ENCODE results near the gene GPR161.
"Not testable (repeated sequence)": the region's sequence is repeated elsewhere in the genome, so short reads cannot be mapped to it uniquely, and the experiment has no call there.

GPR161 gene

DNA sequence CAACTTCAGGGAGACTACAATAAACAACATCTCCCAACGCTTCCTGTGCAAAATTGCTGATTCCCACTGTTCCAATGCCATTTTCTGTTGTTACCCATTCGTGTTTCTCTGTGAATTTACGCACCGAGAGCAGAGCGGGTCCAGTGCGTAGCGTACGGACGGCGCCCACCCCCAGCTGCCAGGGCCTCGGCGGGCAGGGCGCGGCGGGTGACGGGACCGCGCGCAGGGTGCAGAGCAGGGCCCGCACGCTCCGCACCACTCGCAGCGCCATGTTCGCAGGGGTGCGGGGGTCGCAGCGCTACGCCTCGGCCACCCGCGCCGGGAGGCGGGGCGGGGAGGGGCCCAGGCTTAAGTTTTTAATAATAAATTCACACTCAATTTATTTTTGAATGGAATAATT is 80.6 kb downstream of the GPR161 start:
- H3K4me1 ChIP-seq (ENCODE audit: control insufficient read depth, insufficient read depth, low read length); H3K4me3 ChIP-seq (ENCODE audit: low read length in 2 of 2); H3K27me3 ChIP-seq (ENCODE audit: control insufficient read depth in 1 of 2, insufficient read depth in 2 of 2, low read length in 2 of 2); H3K9ac ChIP-seq (ENCODE audit: low read length in 2 of 2); H3K36me3 ChIP-seq (ENCODE audit: control insufficient read depth in 2 of 2, insufficient read depth in 2 of 2, low read length in 2 of 2); H3K9me3 ChIP-seq (ENCODE audit: control insufficient read depth in 2 of 2, low read length in 2 of 2); H3K27ac ChIP-seq (ENCODE audit: low read length): not testable (repeated sequence)

DNA sequence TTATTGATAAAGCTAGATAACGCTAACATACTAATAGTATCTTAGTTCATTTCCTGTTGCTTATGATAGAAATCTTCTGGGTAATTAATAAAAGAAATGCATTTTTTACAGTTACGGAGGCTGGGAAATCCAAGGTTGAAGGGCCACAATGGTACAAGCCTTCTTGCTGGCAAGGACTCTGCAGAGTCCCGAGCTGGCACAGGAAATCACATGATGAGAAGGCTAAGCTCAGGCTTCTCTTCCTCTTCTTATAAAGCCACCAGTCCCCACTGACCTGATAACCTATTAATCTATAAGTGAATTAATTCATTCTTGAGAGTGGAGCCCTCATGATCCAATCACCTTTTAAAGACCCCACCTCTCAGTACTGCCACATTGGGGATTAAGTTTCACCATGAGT is 82.6 kb downstream of the GPR161 start:
- H3K4me3 ChIP-seq (ENCODE audit: low read length in 2 of 2), result no peak overlapping the region
- no peaks in the 10 kb centered on the region for H3K27me3 ChIP-seq (ENCODE audit: control insufficient read depth in 1 of 2, insufficient read depth in 2 of 2, low read length in 2 of 2)
- H3K36me3 ChIP-seq (ENCODE audit: control insufficient read depth in 2 of 2, insufficient read depth in 2 of 2, low read length in 2 of 2), result peaks cover 0 to 3% of the 10 kb centered on the region in 2 donors
- no peak overlapping the region for H3K9ac ChIP-seq (ENCODE audit: low read length in 2 of 2)
- H3K9me3 ChIP-seq (ENCODE audit: control insufficient read depth in 2 of 2, low read length in 2 of 2), result no peaks in the 10 kb centered on the region
- H3K27ac ChIP-seq (ENCODE audit: low read length), result no peak overlapping the region
- H3K4me1 ChIP-seq (ENCODE audit: control insufficient read depth, insufficient read depth, low read length), result no peaks in the 10 kb centered on the region

DNA sequence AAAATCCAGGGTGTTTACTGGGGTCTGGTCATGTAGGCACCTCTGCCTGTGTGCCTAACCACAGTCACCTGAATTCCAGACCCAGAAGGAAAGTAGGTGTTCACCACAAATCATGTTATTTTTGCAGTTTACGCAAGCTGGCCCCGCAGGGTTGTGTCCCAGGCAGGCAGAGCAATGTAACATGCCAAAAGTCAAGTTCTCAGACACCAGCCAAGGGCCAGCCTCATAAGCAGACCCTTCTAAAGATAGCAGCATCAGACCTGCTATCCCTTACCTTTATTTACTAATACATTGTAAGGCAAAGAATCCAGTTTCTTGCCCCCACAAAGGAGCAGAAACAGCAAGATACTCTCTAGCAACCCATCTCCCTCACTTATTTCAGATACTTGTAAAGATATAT is 83.0 kb downstream of the GPR161 start:
- no peak overlapping the region for H3K4me3 ChIP-seq (ENCODE audit: low read length in 2 of 2)
- no peak overlapping the region for H3K9ac ChIP-seq (ENCODE audit: low read length in 2 of 2)
- H3K27ac ChIP-seq (ENCODE audit: low read length), result no peak overlapping the region
- no peaks in the 10 kb centered on the region for H3K27me3 ChIP-seq (ENCODE audit: control insufficient read depth in 1 of 2, insufficient read depth in 2 of 2, low read length in 2 of 2)
- H3K36me3 ChIP-seq (ENCODE audit: control insufficient read depth in 2 of 2, insufficient read depth in 2 of 2, low read length in 2 of 2), result peaks cover 0 to 3% of the 10 kb centered on the region in 2 donors
- H3K4me1 ChIP-seq (ENCODE audit: control insufficient read depth, insufficient read depth, low read length), result no peaks in the 10 kb centered on the region
- no peaks in the 10 kb centered on the region for H3K9me3 ChIP-seq (ENCODE audit: control insufficient read depth in 2 of 2, low read length in 2 of 2)

DNA sequence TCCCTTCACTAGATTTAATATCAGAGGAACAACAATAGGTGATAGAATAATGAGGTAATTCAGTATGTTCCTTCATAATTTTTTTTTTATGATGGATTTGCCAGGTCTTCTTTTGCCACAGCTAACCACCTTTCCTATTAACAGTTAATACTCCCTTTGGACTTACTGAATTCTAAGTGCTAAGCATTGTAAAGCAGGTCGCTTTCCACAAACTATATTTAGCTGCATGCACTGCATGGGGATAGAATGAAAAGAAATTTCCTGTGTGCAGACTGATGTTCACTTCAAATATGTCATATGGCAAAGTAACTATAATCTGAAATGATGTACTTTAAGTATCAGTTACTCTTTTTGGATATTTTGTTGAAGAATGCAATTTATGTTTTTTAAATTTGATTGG is 85.8 kb downstream of the GPR161 start:
- no peak overlapping the region for H3K4me3 ChIP-seq (ENCODE audit: low read length in 2 of 2)
- peaks cover 0 to 3% of the 10 kb centered on the region in 2 donors for H3K36me3 ChIP-seq (ENCODE audit: control insufficient read depth in 2 of 2, insufficient read depth in 2 of 2, low read length in 2 of 2)
- no peak overlapping the region for H3K27ac ChIP-seq (ENCODE audit: low read length)
- H3K9ac ChIP-seq (ENCODE audit: low read length in 2 of 2), result no peak overlapping the region
- no peaks in the 10 kb centered on the region for H3K9me3 ChIP-seq (ENCODE audit: control insufficient read depth in 2 of 2, low read length in 2 of 2)
- H3K27me3 ChIP-seq (ENCODE audit: control insufficient read depth in 1 of 2, insufficient read depth in 2 of 2, low read length in 2 of 2), result no peaks in the 10 kb centered on the region
- H3K4me1 ChIP-seq (ENCODE audit: control insufficient read depth, insufficient read depth, low read length), result no peaks in the 10 kb centered on the region

DNA sequence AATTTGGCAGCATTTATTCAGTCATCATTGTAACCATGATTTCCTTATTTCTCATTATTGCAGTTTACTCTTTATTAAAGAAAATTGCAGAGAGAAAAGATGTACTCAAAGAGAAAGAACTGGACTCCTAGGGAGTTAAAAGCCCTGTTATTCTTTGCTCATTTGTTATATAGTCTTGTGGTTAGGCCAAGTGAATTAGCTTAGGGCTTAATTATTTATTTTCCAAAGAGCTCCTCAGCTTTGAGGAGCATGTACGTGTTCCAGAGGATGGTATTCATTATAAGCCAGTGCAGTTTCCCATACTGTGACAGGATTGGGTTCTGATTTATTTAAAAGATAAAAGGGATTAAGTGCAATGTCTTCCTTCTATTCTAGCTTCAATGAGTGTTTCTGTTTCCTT is 86.4 kb downstream of the GPR161 start:
- Histone ChIP-seq H3K27me3 (ENCODE audit: control insufficient read depth in 1 of 2, insufficient read depth in 2 of 2, low read length in 2 of 2) (no peaks in the 10 kb centered on the region), H3K9me3 (ENCODE audit: control insufficient read depth in 2 of 2, low read length in 2 of 2) (no peaks in the 10 kb centered on the region), H3K9ac (ENCODE audit: low read length in 2 of 2) (no peak overlapping the region), H3K4me3 (ENCODE audit: low read length in 2 of 2) (no peak overlapping the region), H3K36me3 (ENCODE audit: control insufficient read depth in 2 of 2, insufficient read depth in 2 of 2, low read length in 2 of 2) (peaks cover 0 to 4% of the 10 kb centered on the region in 2 donors), H3K27ac (ENCODE audit: low read length) (no peak overlapping the region), H3K4me1 (ENCODE audit: control insufficient read depth, insufficient read depth, low read length) (no peaks in the 10 kb centered on the region)

DNA sequence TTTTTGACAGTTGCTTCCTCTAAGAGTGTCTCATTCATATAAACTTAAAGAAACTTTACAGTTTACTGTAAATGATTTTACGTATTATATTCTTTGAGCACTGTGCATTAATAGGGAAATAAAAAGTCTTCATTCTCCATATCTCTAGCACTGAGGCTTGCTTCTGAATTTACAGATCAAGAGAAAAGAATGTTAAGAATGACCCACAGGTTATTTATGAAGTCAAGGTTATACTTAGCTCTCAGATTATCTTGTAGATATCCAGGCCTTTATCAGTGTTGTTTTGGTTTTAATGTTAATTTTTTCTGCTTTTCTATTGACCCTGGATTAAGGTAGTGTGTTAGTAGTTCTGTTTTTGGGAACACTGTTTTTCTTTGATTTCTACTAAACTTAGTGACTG is 91.4 kb downstream of the GPR161 start:
- no peak overlapping the region for H3K27ac ChIP-seq (ENCODE audit: low read length)
- H3K4me1 ChIP-seq (ENCODE audit: control insufficient read depth, insufficient read depth, low read length), result no peaks in the 10 kb centered on the region
- H3K27me3 ChIP-seq (ENCODE audit: control insufficient read depth in 1 of 2, insufficient read depth in 2 of 2, low read length in 2 of 2), result no peaks in the 10 kb centered on the region
- no peak overlapping the region for H3K9ac ChIP-seq (ENCODE audit: low read length in 2 of 2)
- H3K36me3 ChIP-seq (ENCODE audit: control insufficient read depth in 2 of 2, insufficient read depth in 2 of 2, low read length in 2 of 2), result peaks cover 4 to 7% of the 10 kb centered on the region in 2 donors
- H3K4me3 ChIP-seq (ENCODE audit: low read length in 2 of 2), result no peak overlapping the region
- no peaks in the 10 kb centered on the region for H3K9me3 ChIP-seq (ENCODE audit: control insufficient read depth in 2 of 2, low read length in 2 of 2)

DNA sequence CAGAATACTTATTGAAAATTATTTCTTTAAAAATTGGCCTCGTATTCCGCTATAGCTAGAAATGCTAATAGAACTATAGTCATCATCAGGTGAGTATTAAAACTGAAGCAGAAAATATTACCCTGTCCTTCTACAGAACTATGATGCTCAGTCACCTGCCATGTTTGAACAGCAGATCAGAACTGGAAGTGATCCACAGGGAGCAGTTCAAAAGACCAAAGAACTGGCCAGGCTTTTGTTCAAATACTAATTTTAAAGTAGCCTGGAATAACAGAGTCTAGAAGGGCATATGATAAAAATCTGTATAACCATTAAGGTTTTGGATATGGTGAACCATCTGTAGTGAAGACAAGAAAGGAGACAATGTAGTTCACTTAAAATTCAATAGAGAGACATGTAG is 94.4 kb downstream of the GPR161 start:
- Histone ChIP-seq H3K4me1 (ENCODE audit: control insufficient read depth, insufficient read depth, low read length) (no peaks in the 10 kb centered on the region), H3K36me3 (ENCODE audit: control insufficient read depth in 2 of 2, insufficient read depth in 2 of 2, low read length in 2 of 2) (peaks cover 4 to 7% of the 10 kb centered on the region in 2 donors), H3K4me3 (ENCODE audit: low read length in 2 of 2) (no peak overlapping the region), H3K9ac (ENCODE audit: low read length in 2 of 2) (no peak overlapping the region), H3K9me3 (ENCODE audit: control insufficient read depth in 2 of 2, low read length in 2 of 2) (no peaks in the 10 kb centered on the region), H3K27ac (ENCODE audit: low read length) (no peak overlapping the region), H3K27me3 (ENCODE audit: control insufficient read depth in 1 of 2, insufficient read depth in 2 of 2, low read length in 2 of 2) (no peaks in the 10 kb centered on the region)

DNA sequence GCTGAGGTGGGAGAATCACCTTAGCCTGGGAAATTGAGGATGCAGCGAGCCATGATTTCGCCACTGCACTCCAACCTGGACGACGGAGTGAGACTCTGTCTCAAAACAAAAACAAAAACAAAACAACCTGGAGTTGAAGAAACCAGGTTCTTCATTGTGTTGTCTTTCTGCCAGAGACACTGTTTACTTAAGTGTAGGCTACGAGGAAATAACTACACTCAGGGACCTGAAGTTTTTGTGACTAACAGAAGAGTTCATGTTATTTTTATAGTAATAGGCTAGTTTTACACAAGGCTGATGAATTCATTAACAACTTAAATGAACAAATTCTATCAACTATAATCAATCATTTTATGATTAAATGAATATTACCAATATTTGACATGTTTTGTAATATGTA is 101.4 kb downstream of the GPR161 start:
- H3K4me1 ChIP-seq (ENCODE audit: control insufficient read depth, insufficient read depth, low read length), result no peaks in the 10 kb centered on the region
- no peak overlapping the region for H3K27ac ChIP-seq (ENCODE audit: low read length)
- H3K4me3 ChIP-seq (ENCODE audit: low read length in 2 of 2), result no peak overlapping the region
- H3K9me3 ChIP-seq (ENCODE audit: control insufficient read depth in 2 of 2, low read length in 2 of 2), result no peaks in the 10 kb centered on the region
- no peak overlapping the region for H3K9ac ChIP-seq (ENCODE audit: low read length in 2 of 2)
- H3K27me3 ChIP-seq (ENCODE audit: control insufficient read depth in 1 of 2, insufficient read depth in 2 of 2, low read length in 2 of 2), result no peaks in the 10 kb centered on the region
- H3K36me3 ChIP-seq (ENCODE audit: control insufficient read depth in 2 of 2, insufficient read depth in 2 of 2, low read length in 2 of 2), result no peaks in the 10 kb centered on the region

DNA sequence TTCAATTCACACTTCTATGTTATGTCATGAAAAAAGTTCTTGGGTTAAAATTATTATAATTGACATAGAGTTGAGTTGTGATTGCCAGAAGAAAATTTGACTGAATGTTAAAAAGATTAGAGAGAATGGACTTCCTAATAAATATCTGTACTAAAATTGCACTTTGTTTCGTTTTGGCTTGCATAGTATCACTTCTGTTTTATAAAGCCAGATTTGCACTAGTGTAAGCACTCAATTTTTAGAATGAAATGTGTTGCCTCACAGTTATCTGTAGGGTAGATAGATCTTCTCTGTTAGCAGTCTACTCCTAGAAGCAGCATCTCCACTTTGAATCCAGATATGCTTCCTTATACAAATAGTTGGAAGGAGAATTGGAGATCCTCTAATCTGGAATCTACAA is 104.7 kb downstream of the GPR161 start:
- Histone ChIP-seq H3K36me3 (ENCODE audit: control insufficient read depth in 2 of 2, insufficient read depth in 2 of 2, low read length in 2 of 2) (no peaks in the 10 kb centered on the region), H3K9me3 (ENCODE audit: control insufficient read depth in 2 of 2, low read length in 2 of 2) (no peaks in the 10 kb centered on the region), H3K9ac (ENCODE audit: low read length in 2 of 2) (no peak overlapping the region), H3K27ac (ENCODE audit: low read length) (no peak overlapping the region), H3K27me3 (ENCODE audit: control insufficient read depth in 1 of 2, insufficient read depth in 2 of 2, low read length in 2 of 2) (no peaks in the 10 kb centered on the region), H3K4me1 (ENCODE audit: control insufficient read depth, insufficient read depth, low read length) (no peaks in the 10 kb centered on the region), H3K4me3 (ENCODE audit: low read length in 2 of 2) (no peak overlapping the region)

DNA sequence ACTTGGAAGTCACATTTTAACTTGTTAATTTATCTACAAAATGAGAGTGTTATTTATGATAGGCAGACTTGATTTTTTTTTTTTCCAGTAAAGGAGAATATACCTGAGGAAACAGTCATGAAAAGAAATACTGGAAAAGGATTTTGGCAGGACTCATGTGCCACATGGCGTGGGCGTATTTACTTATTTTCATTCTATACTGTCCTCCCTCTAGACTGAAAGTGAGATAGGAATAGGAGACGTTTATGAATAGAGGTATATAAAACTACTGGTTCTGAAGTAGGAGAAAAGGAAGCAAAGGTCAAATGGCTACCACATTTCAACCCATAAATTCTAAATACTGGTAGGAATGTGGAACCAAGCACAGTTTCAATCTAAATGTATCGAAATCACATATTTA is 105.1 kb downstream of the GPR161 start:
- Histone ChIP-seq H3K36me3 (ENCODE audit: control insufficient read depth in 2 of 2, insufficient read depth in 2 of 2, low read length in 2 of 2) (no peaks in the 10 kb centered on the region), H3K27me3 (ENCODE audit: control insufficient read depth in 1 of 2, insufficient read depth in 2 of 2, low read length in 2 of 2) (no peaks in the 10 kb centered on the region), H3K4me3 (ENCODE audit: low read length in 2 of 2) (no peak overlapping the region), H3K4me1 (ENCODE audit: control insufficient read depth, insufficient read depth, low read length) (no peaks in the 10 kb centered on the region), H3K9me3 (ENCODE audit: control insufficient read depth in 2 of 2, low read length in 2 of 2) (no peaks in the 10 kb centered on the region), H3K9ac (ENCODE audit: low read length in 2 of 2) (no peak overlapping the region), H3K27ac (ENCODE audit: low read length) (no peak overlapping the region)

DNA sequence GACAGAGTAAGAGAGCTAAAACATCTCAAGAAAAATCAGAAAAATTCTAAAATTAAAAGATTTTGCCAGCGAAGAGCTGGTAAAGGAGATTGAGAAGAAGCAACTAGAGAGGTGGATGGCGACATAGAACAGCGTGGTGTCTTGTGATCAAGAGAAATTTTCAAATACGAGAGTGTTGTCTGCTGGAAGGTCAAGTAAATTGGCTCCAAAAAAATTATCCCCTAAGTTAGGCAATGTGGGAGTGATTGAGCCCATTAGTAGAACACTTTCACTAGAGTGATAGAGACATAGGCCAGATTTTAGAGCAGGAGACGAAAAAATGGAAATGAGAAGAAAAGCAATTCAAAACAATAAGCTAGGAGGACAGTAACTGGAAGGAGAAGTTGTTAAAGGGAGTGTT is 105.5 kb downstream of the GPR161 start:
- H3K4me3 ChIP-seq (ENCODE audit: low read length in 2 of 2), result no peak overlapping the region
- H3K36me3 ChIP-seq (ENCODE audit: control insufficient read depth in 2 of 2, insufficient read depth in 2 of 2, low read length in 2 of 2), result no peaks in the 10 kb centered on the region
- no peaks in the 10 kb centered on the region for H3K27me3 ChIP-seq (ENCODE audit: control insufficient read depth in 1 of 2, insufficient read depth in 2 of 2, low read length in 2 of 2)
- no peaks in the 10 kb centered on the region for H3K9me3 ChIP-seq (ENCODE audit: control insufficient read depth in 2 of 2, low read length in 2 of 2)
- no peaks in the 10 kb centered on the region for H3K4me1 ChIP-seq (ENCODE audit: control insufficient read depth, insufficient read depth, low read length)
- H3K27ac ChIP-seq (ENCODE audit: low read length), result no peak overlapping the region
- no peak overlapping the region for H3K9ac ChIP-seq (ENCODE audit: low read length in 2 of 2)
